Measurements from ENCODE around the gene FBXW2. TPM values are rescaled to one million over a fixed set of nuclear protein-coding genes. Genes with fewer than 3 reads are reported as not detected.

The FBXW2 gene, protein sequence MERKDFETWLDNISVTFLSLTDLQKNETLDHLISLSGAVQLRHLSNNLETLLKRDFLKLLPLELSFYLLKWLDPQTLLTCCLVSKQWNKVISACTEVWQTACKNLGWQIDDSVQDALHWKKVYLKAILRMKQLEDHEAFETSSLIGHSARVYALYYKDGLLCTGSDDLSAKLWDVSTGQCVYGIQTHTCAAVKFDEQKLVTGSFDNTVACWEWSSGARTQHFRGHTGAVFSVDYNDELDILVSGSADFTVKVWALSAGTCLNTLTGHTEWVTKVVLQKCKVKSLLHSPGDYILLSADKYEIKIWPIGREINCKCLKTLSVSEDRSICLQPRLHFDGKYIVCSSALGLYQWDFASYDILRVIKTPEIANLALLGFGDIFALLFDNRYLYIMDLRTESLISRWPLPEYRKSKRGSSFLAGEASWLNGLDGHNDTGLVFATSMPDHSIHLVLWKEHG
- total RNA-seq (2021) = 69.6 and 77.7 TPM in 2 replicates
- percentile 92 among the genes with signal in this experiment for Bru-seq, nascent RNA
- BruChase-seq, experiment 1, labeled RNA remaining after a 2-hour chase = percentile 95 among the genes with signal in this experiment
- BruChase-seq, experiment 2, labeled RNA remaining after a 6-hour chase = percentile 93 among the genes with signal in this experiment
- long read RNA-seq, full-length matches to known transcripts = 1 of 70 reads
- long read RNA-seq, partial matches to known transcripts = 1 of 70 reads
- long read RNA-seq, other reads (novel, unspliced or antisense) = 68 of 70 reads

DNA sequence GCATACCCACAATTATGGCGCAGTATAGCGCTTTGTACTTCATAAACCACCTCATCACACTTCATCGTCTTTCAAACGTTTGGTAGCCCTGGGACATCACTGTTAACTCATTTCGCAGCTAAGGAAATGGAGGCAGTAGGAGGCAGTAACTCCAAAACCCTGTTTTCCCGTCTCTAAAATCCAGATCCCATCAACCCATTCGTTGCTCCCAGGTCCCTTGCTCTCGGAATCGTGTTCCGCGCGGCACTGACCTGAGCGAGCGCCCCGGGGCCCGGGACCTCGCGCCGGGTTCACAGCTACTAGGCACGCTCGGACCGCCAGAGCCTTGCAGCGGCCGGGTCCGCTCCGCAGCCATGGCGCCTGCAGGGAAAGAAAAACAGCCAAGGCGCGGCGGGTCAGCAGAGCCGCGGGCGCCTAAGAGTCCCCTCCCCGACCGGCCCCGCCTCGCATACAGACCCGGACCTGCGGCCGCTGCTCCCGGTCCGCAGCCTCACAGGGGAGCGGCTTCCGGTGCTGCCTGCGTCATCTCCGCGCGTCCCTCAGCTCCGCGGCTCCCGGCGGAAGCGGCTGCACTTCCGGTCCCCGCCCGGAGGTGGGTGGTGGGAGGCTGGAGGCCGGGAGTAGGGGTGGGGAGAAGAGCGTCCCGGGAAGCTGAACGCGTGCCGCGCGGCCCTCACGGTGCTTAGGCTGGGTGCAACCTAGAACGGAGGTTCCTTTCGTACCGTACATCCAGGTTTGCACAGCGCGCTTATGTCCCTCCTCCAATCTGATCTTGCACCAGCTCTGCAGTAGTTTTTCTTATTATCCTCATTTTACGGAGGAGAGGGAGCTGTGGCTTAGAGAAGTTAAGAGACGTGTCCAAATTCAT lies at the start of gene FBXW2:
Gene FBXW2 (minus strand): TSS at position 519 of the 868 bp plus-strand sequence. CDS start 5,158 bp downstream, outside the sequence.
- Histone ChIP-seq H3K9me2 (ENCODE audit: insufficient read depth) (no peaks in the 10 kb centered on the region), H3K4me3 (peak within 1 kb of the TSS; percentile 83), H3K27ac (peak within 1 kb of the TSS; percentile 74), H3K4me1 (replicated peaks; ENCODE audit: insufficient read depth) (peaks cover 26% of the 10 kb centered on the region), H4K20me1 (ENCODE audit: insufficient read depth) (peaks cover 7% of the 10 kb centered on the region; the same call in 1 of the 2 replicates), H3K79me2 (ENCODE audit: low read depth) (peaks cover 61% of the 10 kb centered on the region), H3F3A (ENCODE audit: insufficient read depth, low read depth) (peaks cover 14% of the 10 kb centered on the region; the same call in 1 of the 2 replicates), H3K4me2 (peak within 1 kb of the TSS; percentile 99), H3K27me3 (ENCODE audit: insufficient read depth, low read depth) (no peaks in the 10 kb centered on the region), H2AFZ (peak within 1 kb of the TSS; percentile 96), H3K9me3 (ENCODE audit: insufficient read depth, low read depth) (no peaks in the 10 kb centered on the region), H3K36me3 (ENCODE audit: low read depth) (no peaks in the 10 kb centered on the region; the same call in 1 of the 2 replicates)
- TF ChIP-seq, protein P1, sequence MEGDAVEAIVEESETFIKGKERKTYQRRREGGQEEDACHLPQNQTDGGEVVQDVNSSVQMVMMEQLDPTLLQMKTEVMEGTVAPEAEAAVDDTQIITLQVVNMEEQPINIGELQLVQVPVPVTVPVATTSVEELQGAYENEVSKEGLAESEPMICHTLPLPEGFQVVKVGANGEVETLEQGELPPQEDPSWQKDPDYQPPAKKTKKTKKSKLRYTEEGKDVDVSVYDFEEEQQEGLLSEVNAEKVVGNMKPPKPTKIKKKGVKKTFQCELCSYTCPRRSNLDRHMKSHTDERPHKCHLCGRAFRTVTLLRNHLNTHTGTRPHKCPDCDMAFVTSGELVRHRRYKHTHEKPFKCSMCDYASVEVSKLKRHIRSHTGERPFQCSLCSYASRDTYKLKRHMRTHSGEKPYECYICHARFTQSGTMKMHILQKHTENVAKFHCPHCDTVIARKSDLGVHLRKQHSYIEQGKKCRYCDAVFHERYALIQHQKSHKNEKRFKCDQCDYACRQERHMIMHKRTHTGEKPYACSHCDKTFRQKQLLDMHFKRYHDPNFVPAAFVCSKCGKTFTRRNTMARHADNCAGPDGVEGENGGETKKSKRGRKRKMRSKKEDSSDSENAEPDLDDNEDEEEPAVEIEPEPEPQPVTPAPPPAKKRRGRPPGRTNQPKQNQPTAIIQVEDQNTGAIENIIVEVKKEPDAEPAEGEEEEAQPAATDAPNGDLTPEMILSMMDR (conservative IDR thresholded peaks at IDR 0.05) = no peak
- TF ChIP-seq EZH2 (IDR thresholded peaks at IDR 0.05; ENCODE audit: low read depth) = no peak
- CTCF ChIA-PET = interaction anchor here (0.6 kb wide), 1 partner anchor 280 kb away, joined by 3 read pairs; no protein-coding TSS in a partner anchor
- intact Hi-C loops (cut with micrococcal nuclease; ENCODE audit: unreplicated experiment) = loop anchor here (1.0 to 5.0 kb wide), 2 partner anchors 74 to 143 kb away; no protein-coding TSS in a partner anchor
- TSS peak; percentile 53 for BruUV-seq (replicated peaks)
- peak; percentile 78 to 94 for DNase-seq
- POLR2A ChIA-PET (ENCODE audit: unreplicated experiment) = interaction anchor here (0.5 to 0.9 kb wide), 7 partner anchors 80 to 362 kb away, joined by 3 to 6 read pairs (median 5); partner anchors contain the start of genes CDK5RAP2 and PHF19

DNA sequence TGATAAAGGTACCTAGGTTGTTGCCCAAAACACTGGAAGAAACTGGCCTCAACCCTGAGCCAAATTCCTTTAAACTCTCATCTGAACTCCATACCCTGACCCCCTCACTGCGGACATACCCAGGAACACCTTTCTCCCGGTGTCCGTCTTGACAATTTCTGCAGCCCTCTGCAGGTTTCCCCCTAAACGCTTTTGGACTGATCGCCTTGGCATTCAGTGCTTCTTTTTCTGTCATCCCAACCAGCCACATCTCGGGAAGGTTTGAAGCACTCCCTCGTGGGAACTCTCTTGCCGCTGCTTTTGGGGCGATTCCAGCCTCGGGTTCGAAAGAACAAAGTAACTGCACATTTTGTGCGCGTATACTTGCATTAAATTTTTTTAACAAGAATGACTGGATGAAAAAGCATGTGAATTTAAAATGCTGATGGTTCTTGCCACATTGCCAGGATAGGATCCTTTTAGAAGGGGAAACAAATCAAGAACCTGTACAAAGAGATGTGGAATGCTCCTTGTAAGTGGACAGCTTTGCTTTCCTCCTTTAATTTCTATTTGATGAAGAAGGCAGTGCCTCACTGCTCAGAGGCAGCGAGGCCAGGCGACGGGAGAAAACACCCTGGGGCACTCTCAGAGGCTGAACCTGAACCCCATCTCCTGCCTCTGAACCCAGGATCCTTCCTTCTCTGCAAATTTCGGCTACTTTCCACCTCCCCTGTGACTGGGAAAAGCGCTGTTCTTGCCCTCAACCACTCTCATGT lies 48.9 kb upstream of the FBXW2 start:
- ChIA-PET CTCF (no interaction called here), POLR2A (ENCODE audit: unreplicated experiment) (interaction anchor here (0.6 kb wide), 1 partner anchor 157 kb away, joined by 12 read pairs; no protein-coding TSS in a partner anchor)
- peak overlapping the region; percentile 81 for H3K4me3 ChIP-seq
- peaks cover 63% of the 10 kb centered on the region for H3K79me2 ChIP-seq (ENCODE audit: low read depth)
- no peak for DNase-seq
- H4K20me1 ChIP-seq (ENCODE audit: insufficient read depth) = peaks cover 11% of the 10 kb centered on the region
- peak overlapping the region; percentile 98 for H2AFZ ChIP-seq
- intact Hi-C loops (cut with micrococcal nuclease; ENCODE audit: unreplicated experiment) = loop anchor here (2.0 kb wide), 1 partner anchor 27 kb away; no protein-coding TSS in a partner anchor
- no peaks in the 10 kb centered on the region for H3K27me3 ChIP-seq (ENCODE audit: insufficient read depth, low read depth)
- peaks cover 18% of the 10 kb centered on the region for H3F3A ChIP-seq (ENCODE audit: insufficient read depth, low read depth)
- H3K9me3 ChIP-seq (ENCODE audit: insufficient read depth, low read depth) = no peaks in the 10 kb centered on the region
- peak overlapping the region; percentile 96 for H3K4me2 ChIP-seq
- H3K4me1 ChIP-seq (replicated peaks; ENCODE audit: insufficient read depth) = peaks cover 19% of the 10 kb centered on the region
- H3K27ac ChIP-seq = peak overlapping the region; percentile 81
- TF ChIP-seq, protein P1 (conservative IDR thresholded peaks at IDR 0.05) = no peak
- TF ChIP-seq EZH2 (IDR thresholded peaks at IDR 0.05; ENCODE audit: low read depth) = no peak
- no peaks in the 10 kb centered on the region for H3K9me2 ChIP-seq (ENCODE audit: insufficient read depth)
- TSS peak; percentile 52 for BruUV-seq (replicated peaks)
- 0 out of 2 replicates have a peak, but pooled peaks cover 8% of the 10 kb centered on the region for H3K36me3 ChIP-seq (ENCODE audit: low read depth)
